K562 (cell line): ENCODE data around the gene CGB8. TPM values are rescaled to one million over a fixed set of nuclear protein-coding genes. Genes with fewer than 3 reads are reported as not detected.

Source experiments
- AFF1 ChIP-seq, 2 experiments: fragments of 450-650 bp; IDR thresholded peaks; 2 replicates each; pipeline ENCODE4 v1.6.1; 2018; ENCODE audit warnings: mild to moderate bottlenecking in 2 of 2, low read depth in 1 of 2; ENCODE audit not compliant: partially characterized antibody in 2 of 2
- CHCHD3 ChIP-seq: fragments of 250-450 bp; sonication (Bioruptor Pico); IDR thresholded peaks from 2 replicates; pipeline ENCODE4 v2.1.2; 2022; ENCODE audit warnings: mild to moderate bottlenecking
- COPS2 ChIP-seq: fragments of 450-650 bp; conservative IDR thresholded peaks from 2 replicates; pipeline ENCODE4 v1.6.1; 2016; ENCODE audit warnings: mild to moderate bottlenecking, moderate library complexity
- CREM ChIP-seq: IDR thresholded peaks from 2 replicates; pipeline ENCODE4 v1.6.1; 2014; ENCODE audit warnings: antibody characterized with exemption, low read depth
- ELF1 ChIP-seq: fragments of 200-800 bp; sonication (Bioruptor generic); IDR thresholded peaks from 2 replicates; pipeline ENCODE4 v1.6.1; 2016; ENCODE audit warnings: missing genetic modification characterization, missing compliant biosample characterization
- ETV1 ChIP-seq: fragments of 450-650 bp; conservative IDR thresholded peaks from 2 replicates; pipeline ENCODE4 v1.6.1; 2016; ENCODE audit warnings: missing genetic modification characterization, control low read depth, low read depth, missing compliant biosample characterization
- HLTF ChIP-seq: fragments of 450-650 bp; IDR thresholded peaks from 2 replicates; pipeline ENCODE4 v1.6.1; 2016
- HOMEZ ChIP-seq: fragments of 250-450 bp; sonication (Bioruptor Pico); IDR thresholded peaks from 2 replicates; pipeline ENCODE4 v1.4.0; 2020; ENCODE audit warnings: mild to moderate bottlenecking, moderate library complexity
- JUN ChIP-seq, 2 experiments: sonication (generic) in 1 of 2; formaldehyde crosslinking in 1 of 2; IDR thresholded peaks; 2 replicates each; pipeline versions ENCODE4 v1.6.1 to v1.8.0; 2012 to 2022; ENCODE audit warnings: borderline replicate concordance in 2 of 2, mild to moderate bottlenecking in 2 of 2, improper control_type of control experiment in 1 of 2, low read depth in 1 of 2, low read length in 1 of 2, missing genetic modification reagents in 1 of 2
- MEF2A ChIP-seq: IDR thresholded peaks from 2 replicates; pipeline ENCODE4 v1.6.1; 2011; ENCODE audit warnings: low read depth, mild to moderate bottlenecking, low read length, moderate library complexity; ENCODE audit not compliant: control insufficient read depth
- NR1H2 ChIP-seq: sonication (generic); formaldehyde crosslinking; IDR thresholded peaks from 2 replicates; pipeline ENCODE4 v1.4.0; 2020; ENCODE audit warnings: mild to moderate bottlenecking, missing genetic modification reagents
- POLR2AphosphoS5 ChIP-seq: IDR thresholded peaks from 2 replicates; pipeline ENCODE4 v1.6.1; 2011; ENCODE audit warnings: mild to moderate bottlenecking, low read depth, low read length, moderate library complexity; ENCODE audit not compliant: control insufficient read depth, insufficient read depth
- TFAP4 ChIP-seq: sonication (generic); formaldehyde crosslinking; IDR thresholded peaks from 2 replicates; pipeline ENCODE4 v1.8.0; 2022; ENCODE audit warnings: missing genetic modification reagents, mild to moderate bottlenecking, moderate library complexity, borderline replicate concordance
- TSC22D4 ChIP-seq: fragments of 450-650 bp; IDR thresholded peaks from 2 replicates; pipeline ENCODE4 v1.6.1; 2016; ENCODE audit warnings: missing genetic modification characterization, missing biosample characterization, control low read depth
- ZC3H11A ChIP-seq: IDR thresholded peaks from 2 replicates; pipeline ENCODE4 v1.6.1; 2012; ENCODE audit warnings: low read depth, low read length, improper control_type of control experiment
- ZFX ChIP-seq: sonication (generic); formaldehyde crosslinking; IDR thresholded peaks from 2 replicates; pipeline ENCODE4 v1.8.0; 2022; ENCODE audit warnings: mild to moderate bottlenecking, missing genetic modification reagents, moderate library complexity
- ZNF512 ChIP-seq: IDR thresholded peaks from 2 replicates; pipeline ENCODE4 v1.6.1; 2016; ENCODE audit warnings: missing genetic modification characterization, missing compliant biosample characterization
- ZNF699 ChIP-seq: fragments of 250-450 bp; sonication (Bioruptor Pico); IDR thresholded peaks from 2 replicates; pipeline ENCODE4 v1.8.0; 2021; ENCODE audit warnings: mild to moderate bottlenecking, moderate library complexity; ENCODE audit not compliant: insufficient replicate concordance
- polyA plus RNA-seq, 8 experiments: library from polyadenylated mRNA; depleted of rRNA in 4 of 8; stranded (reverse) in 5 of 8; unstranded in 3 of 8; fragments of >200 nt; fragmentation: Nextera tagmentation in 2 of 8; fragmentation: Illumina TruSeq in 1 of 8; extraction: Ambion mirVana in 2 of 8; extraction: Trizol in 1 of 8; gene quantifications; 2 replicates each; pipeline versions ENCODE4 v1.2.1 to v1.2.3, GENCODE V29; 2011 to 2014; ENCODE audit warnings: inconsistent platforms in 1 of 8, missing spikeins in 1 of 8
- total RNA-seq, 7 experiments: library from RNA; depleted of rRNA in 6 of 7; stranded (reverse); fragments of >200 nt in 6 of 7; fragmentation: Illumina TruSeq in 2 of 7; extraction: Trizol in 2 of 7; gene quantifications; 2 replicates each; pipeline versions ENCODE4 v1.2.1 to v1.2.3, GENCODE V29; 2011 to 2021; ENCODE audit warnings: low replicate concordance in 1 of 7

Gene CGB8
- total and polyA plus RNA-seq, 9 of the 15 experiments (the other 6 are each of a cell fraction or from before 2014, with no cell fraction given): not detected

- TF ChIP-seq HOMEZ (CRISPR knock-in tag) (no peak), ZC3H11A (no peak), ELF1 (tag) (0 out of 2 replicates have a peak, but pooled peaks have one; percentile 30), POLR2AphosphoS5 (no peak), ZNF699 (CRISPR knock-in tag) (no peak), NR1H2 (CRISPR knock-in tag) (no peak), AFF1 (IDR thresholded peaks at IDR 0.05; ENCODE audit: low read depth in 1 of 2, partially characterized antibody in 2 of 2) (peak in 1 of 2 experiments; percentile 37), HLTF (peak; percentile 83), ETV1 (peak; percentile 41; the same call in 1 of the 2 replicates), CREM (0 out of 2 replicates have a peak, but pooled peaks have one; percentile 8), ZNF512 (tag) (peak; percentile 82), MEF2A (peak; percentile 74), TFAP4 (CRISPR knock-in tag) (peak; percentile 45; the same call in 1 of the 2 replicates), TSC22D4 (no peak), ZFX (CRISPR knock-in tag) (no peak), JUN (IDR thresholded peaks at IDR 0.05; ENCODE audit: borderline replicate concordance, low read depth, low read length) (no peak), JUN (CRISPR knock-in tag; IDR thresholded peaks at IDR 0.05; ENCODE audit: borderline replicate concordance) (no peak), CHCHD3 (CRISPR knock-in tag) (no peak), COPS2 (no peak)
Measured at GRCh38 chr19:49073514-49074378, 24.8 kb upstream of the CGB8 start (continued).
